ENCODE data around the gene FLYWCH1. TPM values are rescaled to one million over a fixed set of nuclear protein-coding genes. Genes with fewer than 3 reads are reported as not detected.

FLYWCH1 gene
- total and polyA plus RNA-seq, 2 donors (not counting 1 experiment from before 2014, with no cell fraction given), result 12.0 to 58.5 TPM

DNA sequence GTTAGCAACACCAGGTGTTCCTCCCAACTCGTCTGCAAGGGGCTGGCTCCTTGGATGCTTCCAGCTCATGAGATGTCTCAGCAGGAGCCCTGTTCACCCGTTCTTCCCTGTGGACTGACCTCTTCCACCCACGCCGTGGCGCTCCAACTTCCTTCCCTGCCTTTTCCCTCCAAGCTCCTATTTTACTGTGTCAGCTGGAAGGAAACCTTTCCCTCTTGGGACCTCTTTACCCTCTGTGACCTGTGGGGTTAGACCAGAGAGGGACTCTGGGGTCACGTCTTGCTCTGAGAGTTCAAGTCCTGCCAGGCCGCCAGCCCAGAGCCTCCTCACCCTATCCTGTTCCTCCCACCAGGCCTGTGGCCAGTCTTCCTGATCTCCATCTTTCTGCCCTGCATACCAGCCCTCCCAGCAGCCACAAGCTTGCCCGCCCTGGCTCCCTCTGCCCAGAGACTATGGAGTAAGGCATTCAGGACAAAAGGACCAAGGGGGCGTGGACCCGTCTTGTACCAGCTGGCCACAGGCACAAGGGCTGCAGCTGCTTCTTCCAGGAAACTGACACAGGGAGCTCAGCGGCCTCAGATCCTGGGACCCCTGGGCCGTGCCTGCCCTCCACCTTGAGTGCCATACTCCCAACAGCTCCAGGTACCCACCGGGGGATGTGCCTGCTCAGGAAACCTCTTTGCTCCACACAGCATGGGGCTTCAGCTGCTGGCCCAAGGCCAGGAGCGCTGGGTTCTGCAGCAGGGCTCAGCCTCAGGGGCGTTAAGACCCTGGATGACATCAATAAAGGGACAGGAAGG is 60.5 kb downstream of the FLYWCH1 start:
- Histone ChIP-seq H3K9ac (ENCODE audit: insufficient read depth, low read length) (no peak overlapping the region), H3K36me3 (ENCODE audit: control insufficient read depth, insufficient read depth, low read length) (peaks cover 2% of the 10 kb centered on the region), H3K27me3 (ENCODE audit: control insufficient read depth, insufficient read depth, low read length) (peaks cover 9% of the 10 kb centered on the region), H4K20me1 (ENCODE audit: control insufficient read depth, extremely low read depth, insufficient read depth, low read length) (no peaks in the 10 kb centered on the region), H3K79me2 (ENCODE audit: control insufficient read depth, insufficient read depth, low read length) (no peaks in the 10 kb centered on the region), H3K27ac (ENCODE audit: insufficient read depth, low read length) (no peak overlapping the region), H3K9me3 (ENCODE audit: control insufficient read depth, insufficient read depth, low read depth, low read length) (no peaks in the 10 kb centered on the region), H3K4me1 (ENCODE audit: control insufficient read depth, extremely low read depth, insufficient read depth, low read length) (no peaks in the 10 kb centered on the region), H3K4me2 (ENCODE audit: extremely low read depth, insufficient read depth, low read length) (no peak overlapping the region), H2AFZ (ENCODE audit: low read length) (no peak overlapping the region), H3K4me3 (replicated peaks in 1 of 4; ENCODE audit: control extremely low read depth in 1 of 4, insufficient read depth in 1 of 4, low read depth in 3 of 4, low read length in 4 of 4) (no peak overlapping the region)
- no peak for DNase-seq (ENCODE audit: low read depth in 2 of 2)
- TF ChIP-seq CTCF (conservative IDR thresholded peaks at IDR 0.05 in 1 of 2, IDR thresholded peaks at IDR 0.05 in 1 of 2; ENCODE audit: low read depth in 1 of 2, low read length in 2 of 2), result no peak
- TF ChIP-seq EZH2 (IDR thresholded peaks at IDR 0.05; ENCODE audit: low read length, missing control alignments), result no peak

DNA sequence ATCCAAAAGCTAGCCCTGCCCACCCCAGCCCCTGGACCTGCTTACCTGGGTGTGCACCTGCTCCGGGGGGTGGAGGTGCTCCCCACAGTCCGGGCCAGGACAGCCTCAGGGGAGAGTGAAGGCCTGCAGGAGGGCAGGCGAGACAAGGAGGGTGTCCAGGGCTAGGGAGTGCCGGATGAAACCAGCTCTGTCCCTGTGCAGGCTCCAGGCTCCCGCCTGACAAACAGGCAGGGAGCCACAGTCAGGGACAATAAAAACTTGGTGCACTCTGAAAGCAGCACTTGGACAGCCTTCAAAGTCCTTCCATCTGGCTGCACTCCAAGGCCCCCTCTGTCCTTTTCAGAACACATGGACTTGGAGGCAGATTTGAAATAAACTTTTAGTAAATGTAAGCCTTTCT is 61.4 kb downstream of the FLYWCH1 start:
- TF ChIP-seq EZH2 (IDR thresholded peaks at IDR 0.05; ENCODE audit: low read length, missing control alignments) (no peak), CTCF (conservative IDR thresholded peaks at IDR 0.05 in 1 of 2, IDR thresholded peaks at IDR 0.05 in 1 of 2; ENCODE audit: low read depth in 1 of 2, low read length in 2 of 2) (no peak)
- Histone ChIP-seq H3K27ac (ENCODE audit: insufficient read depth, low read length) (no peak overlapping the region), H3K36me3 (ENCODE audit: control insufficient read depth, insufficient read depth, low read length) (peaks cover 2% of the 10 kb centered on the region), H2AFZ (ENCODE audit: low read length) (no peak overlapping the region), H3K27me3 (ENCODE audit: control insufficient read depth, insufficient read depth, low read length) (no peaks in the 10 kb centered on the region), H3K4me2 (ENCODE audit: extremely low read depth, insufficient read depth, low read length) (no peak overlapping the region), H3K9ac (ENCODE audit: insufficient read depth, low read length) (no peak overlapping the region), H3K9me3 (ENCODE audit: control insufficient read depth, insufficient read depth, low read depth, low read length) (no peaks in the 10 kb centered on the region), H4K20me1 (ENCODE audit: control insufficient read depth, extremely low read depth, insufficient read depth, low read length) (no peaks in the 10 kb centered on the region), H3K79me2 (ENCODE audit: control insufficient read depth, insufficient read depth, low read length) (no peaks in the 10 kb centered on the region), H3K4me1 (ENCODE audit: control insufficient read depth, extremely low read depth, insufficient read depth, low read length) (no peaks in the 10 kb centered on the region), H3K4me3 (replicated peaks in 1 of 4; ENCODE audit: control extremely low read depth in 1 of 4, insufficient read depth in 1 of 4, low read depth in 3 of 4, low read length in 4 of 4) (no peak overlapping the region)
- no peak for DNase-seq (ENCODE audit: low read depth in 2 of 2)

DNA sequence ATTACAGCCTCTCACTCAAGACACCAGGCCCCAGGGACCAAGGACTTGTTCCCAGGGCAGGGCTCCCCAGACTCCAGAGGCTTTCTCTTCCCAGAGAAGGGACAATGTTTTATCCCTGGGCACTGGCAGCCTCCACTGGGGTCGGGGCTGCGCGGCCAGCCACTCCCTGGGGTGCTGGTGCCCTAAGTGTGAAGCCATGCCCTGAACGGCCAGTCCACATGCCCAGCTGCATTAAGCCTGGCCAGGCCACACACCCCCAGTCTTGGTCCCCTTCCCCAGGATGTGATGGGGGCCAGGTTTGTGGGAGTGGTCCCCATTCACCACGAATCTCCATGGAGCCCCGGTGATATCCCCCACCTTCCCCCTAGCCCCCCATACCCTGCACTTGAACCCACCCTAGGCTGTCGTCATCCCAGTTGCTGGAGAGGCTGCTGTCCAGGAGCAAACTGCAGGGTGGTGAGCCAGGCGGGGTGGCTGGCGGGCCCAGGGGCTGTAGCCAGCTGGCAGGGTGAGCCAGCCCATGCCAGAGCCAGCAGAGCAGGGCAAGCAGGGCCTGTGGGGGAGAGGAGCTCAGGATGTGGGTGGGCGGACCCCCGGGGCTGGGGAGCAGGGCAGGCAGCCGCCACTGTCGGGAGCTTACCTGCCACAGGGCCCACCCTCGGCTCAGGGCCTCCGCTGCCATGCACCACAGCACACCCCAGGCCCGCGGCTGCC is 62.0 kb downstream of the FLYWCH1 start:
- no peaks in the 10 kb centered on the region for H3K79me2 ChIP-seq (ENCODE audit: control insufficient read depth, insufficient read depth, low read length)

More for the DNA sequence above, 62.0 kb downstream of the FLYWCH1 start:
- no peak overlapping the region for H2AFZ ChIP-seq (ENCODE audit: low read length)
- peaks cover 2% of the 10 kb centered on the region for H3K36me3 ChIP-seq (ENCODE audit: control insufficient read depth, insufficient read depth, low read length)
- no peak overlapping the region for H3K9ac ChIP-seq (ENCODE audit: insufficient read depth, low read length)
- no peaks in the 10 kb centered on the region for H3K27me3 ChIP-seq (ENCODE audit: control insufficient read depth, insufficient read depth, low read length)
- no peak overlapping the region for H3K4me3 ChIP-seq (replicated peaks in 1 of 4; ENCODE audit: control extremely low read depth in 1 of 4, insufficient read depth in 1 of 4, low read depth in 3 of 4, low read length in 4 of 4)
- H3K27ac ChIP-seq (ENCODE audit: insufficient read depth, low read length), result no peak overlapping the region
- H3K9me3 ChIP-seq (ENCODE audit: control insufficient read depth, insufficient read depth, low read depth, low read length), result no peaks in the 10 kb centered on the region
- no peak for DNase-seq (ENCODE audit: low read depth in 2 of 2)
- H3K4me2 ChIP-seq (ENCODE audit: extremely low read depth, insufficient read depth, low read length), result no peak overlapping the region
- H4K20me1 ChIP-seq (ENCODE audit: control insufficient read depth, extremely low read depth, insufficient read depth, low read length), result no peaks in the 10 kb centered on the region
- no peak for TF ChIP-seq EZH2 (IDR thresholded peaks at IDR 0.05; ENCODE audit: low read length, missing control alignments)
- no peak for TF ChIP-seq CTCF (conservative IDR thresholded peaks at IDR 0.05 in 1 of 2, IDR thresholded peaks at IDR 0.05 in 1 of 2; ENCODE audit: low read depth in 1 of 2, low read length in 2 of 2)
- H3K4me1 ChIP-seq (ENCODE audit: control insufficient read depth, extremely low read depth, insufficient read depth, low read length), result no peaks in the 10 kb centered on the region

All from fibroblast of lung (primary cell).